Measurements from ENCODE around the gene CDKAL1.

The CDKAL1 gene

DNA sequence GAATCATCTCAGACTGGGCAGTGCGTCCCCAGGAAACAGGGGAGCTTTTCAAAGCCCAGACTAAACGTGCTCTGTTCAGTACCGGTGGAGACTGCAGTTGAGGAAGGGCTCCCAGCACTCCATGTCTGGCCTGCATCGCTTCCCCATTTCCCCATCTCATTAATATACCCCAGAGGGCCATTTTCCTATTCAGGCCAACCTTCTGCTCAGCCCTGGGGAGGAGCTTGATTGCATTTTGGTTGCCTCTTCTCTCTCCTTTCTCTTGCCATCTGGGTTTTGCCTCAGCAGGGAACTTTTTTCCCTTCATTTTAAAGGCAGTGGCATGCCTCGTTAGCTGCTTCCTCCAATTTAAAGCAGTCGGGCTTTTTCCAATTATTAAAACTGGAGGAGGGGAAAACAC lies 665.0 kb downstream of the CDKAL1 start:
- no peak for DNase-seq

- no peak for DNase-seq
These were observed 666.0 kb downstream of the CDKAL1 start for GRCh38 chr6:21200134-21200870.

DNA sequence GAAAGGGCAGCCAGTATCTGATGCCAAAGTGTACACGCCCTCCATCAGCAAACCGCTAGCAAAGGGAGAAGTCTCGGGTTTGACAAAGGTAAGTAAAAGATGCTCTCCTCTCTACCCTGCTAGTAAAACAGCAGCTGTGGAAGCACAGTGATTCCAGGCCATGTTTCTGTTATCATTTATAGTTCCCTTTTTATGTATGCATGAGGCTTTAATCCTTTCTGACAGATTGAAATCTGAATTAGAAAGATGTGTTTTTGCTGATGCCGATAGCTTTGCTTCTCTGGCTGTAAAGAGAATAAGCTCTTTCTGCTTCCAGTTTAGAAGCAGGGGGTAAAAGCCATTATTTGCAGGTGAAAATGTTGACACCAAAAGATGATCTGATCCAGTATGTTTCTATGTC lies 666.9 kb downstream of the CDKAL1 start:
- no peak for DNase-seq

DNA sequence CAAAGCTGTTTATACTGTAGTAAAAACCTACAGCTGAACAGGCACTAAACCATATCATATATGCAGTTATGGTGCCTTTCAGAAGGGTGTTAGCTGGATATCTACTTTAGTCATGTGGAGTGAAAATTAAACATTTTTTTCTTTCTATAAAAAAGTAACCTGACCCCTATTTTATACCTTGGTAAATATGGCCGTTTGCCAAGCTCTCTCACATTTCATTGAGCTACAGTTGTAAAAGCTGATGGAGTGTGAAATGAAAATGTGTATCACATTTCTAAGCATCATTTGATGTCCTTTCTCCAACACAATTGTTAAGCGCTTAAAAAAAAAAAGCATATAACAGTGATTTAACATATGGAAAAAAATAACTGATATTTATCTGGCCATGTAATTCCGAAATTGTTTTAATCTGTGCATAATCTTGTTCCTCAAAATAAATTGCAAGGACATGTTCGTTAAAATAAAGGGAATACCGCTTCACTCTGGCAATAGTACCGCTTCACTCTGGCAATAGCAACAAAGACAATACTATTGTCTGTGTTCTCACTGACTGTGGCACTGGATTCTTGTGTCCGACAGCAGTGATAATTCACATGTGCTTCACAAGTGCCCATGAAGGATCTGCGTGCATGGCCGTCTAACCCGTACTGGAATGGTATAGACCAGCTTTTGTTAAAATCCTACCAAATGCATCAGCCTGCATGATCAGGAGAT lies 667.5 kb downstream of the CDKAL1 start:
- DNase-seq, result no peak

DNA sequence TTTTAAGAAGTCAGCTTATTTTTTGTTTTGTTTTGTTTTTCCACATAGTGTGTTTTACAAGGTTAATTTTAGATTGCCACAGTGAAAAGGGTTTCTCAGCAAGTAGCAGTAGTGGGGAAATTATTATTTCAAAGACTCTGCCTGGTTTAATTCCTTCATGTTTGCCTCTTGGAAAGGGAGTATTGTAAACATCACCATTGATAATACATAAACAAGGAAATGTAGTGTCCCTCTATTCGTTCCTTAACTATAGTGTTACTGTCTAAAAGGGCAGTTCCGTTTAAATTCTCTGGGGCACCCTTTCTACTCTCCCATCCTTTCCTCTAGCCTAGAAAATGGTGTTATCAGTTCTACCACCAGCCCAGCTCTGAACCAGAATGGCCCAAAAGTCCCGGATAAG lies 668.3 kb downstream of the CDKAL1 start:
- DNase-seq, result no peak

GRCh38 chr6:21204951-21205350 lies 670.7 kb downstream of the CDKAL1 start:
- DNase-seq, result no peak

DNA sequence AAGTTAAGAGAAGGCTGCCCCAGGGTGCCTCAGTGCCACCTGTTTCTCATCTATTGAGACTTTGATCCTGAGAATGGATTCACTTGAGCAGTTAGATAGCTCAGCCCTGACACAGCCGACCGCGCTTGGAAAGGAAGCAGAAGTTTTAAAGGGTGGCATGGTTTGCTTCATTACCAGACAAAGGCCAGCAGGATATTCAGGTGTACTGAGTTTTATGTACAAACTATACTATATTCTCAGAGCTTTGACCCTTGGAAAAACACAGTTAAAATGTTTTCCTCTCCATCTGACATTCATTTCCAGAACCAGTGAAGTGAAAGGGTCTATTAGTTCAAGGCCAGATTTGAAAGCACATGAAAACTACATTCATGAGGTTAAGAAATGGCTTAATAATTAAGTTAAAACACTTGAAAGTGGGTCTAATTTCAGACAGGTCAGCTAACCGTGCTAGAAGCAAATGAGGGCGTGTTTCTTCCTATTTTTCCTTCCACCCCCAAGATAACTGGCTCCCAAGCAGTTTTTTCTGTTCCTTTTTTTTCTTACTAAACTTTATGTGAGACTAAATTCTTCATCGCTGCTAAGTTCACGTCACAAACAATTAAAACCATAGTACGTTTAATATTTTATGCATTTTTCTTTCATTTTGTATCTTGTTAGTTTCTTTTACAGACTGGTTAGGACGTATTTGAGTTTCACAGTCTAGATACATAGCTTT lies 674.0 kb downstream of the CDKAL1 start:
- no peak for DNase-seq

GRCh38 chr6:21208796-21209186 lies 674.5 kb downstream of the CDKAL1 start:
- DNase-seq, result no peak

DNA sequence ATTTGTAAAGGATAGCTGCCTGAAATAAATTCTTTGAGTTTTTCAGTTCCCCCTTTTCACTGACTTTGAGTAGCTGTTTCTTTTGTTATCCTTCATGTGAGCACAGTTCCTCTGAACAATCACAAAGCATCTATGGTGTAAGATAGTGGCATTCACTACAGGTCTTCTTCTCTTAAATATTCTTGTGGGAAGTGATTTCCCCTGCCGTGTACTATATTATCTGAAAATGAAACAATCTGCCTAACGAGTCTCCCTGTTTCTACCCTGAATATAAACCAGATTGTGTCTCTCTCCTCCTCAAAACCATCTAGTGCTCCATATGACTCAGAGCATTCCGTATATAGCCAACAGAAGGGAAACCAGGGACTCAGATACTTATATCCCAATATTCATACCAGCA lies 679.2 kb downstream of the CDKAL1 start:
- DNase-seq, result no peak

GRCh38 chr6:21214738-21215448 lies 680.6 kb downstream of the CDKAL1 start:
- no peak for DNase-seq

DNA sequence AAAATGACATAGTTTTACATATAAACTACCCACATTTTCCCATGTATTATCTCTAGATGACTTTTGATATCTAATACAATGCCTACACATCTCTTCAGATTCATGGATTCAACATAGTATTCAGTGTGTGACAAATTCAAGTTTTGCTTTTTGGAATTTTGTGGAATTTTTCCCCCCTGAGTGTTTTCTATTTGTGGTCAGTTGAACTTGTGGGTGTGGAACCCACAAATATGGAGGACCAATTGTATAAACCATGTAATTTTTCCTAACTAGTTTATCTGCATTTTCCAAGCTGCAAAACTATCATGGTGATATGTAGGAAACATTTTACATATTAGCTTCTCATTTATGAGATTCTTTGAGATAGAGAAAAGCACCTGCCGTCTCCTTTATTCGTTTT lies 685.0 kb downstream of the CDKAL1 start:
- DNase-seq, result no peak

DNA sequence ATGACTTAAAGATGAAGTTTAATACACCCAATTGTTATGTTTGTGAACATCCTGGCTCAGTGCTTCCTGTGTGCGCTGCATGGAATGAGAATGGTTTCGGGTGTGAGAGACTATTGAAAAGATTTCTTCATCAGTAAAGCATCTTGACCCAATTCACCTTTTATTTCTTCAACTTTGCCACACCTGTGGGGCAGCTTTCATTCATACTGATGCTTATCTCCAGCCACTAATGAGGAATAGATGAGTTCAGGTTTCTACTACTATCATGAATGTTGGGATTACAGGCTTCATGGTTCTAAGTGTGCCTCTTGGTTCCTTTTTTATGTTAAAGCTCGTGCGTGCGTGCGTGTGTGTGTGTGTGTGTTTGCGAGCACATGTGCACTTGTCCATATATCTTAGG lies 685.6 kb downstream of the CDKAL1 start:
- no peak for DNase-seq

GRCh38 chr6:21220271-21220987 lies 686.2 kb downstream of the CDKAL1 start:
- no peak for DNase-seq

DNA sequence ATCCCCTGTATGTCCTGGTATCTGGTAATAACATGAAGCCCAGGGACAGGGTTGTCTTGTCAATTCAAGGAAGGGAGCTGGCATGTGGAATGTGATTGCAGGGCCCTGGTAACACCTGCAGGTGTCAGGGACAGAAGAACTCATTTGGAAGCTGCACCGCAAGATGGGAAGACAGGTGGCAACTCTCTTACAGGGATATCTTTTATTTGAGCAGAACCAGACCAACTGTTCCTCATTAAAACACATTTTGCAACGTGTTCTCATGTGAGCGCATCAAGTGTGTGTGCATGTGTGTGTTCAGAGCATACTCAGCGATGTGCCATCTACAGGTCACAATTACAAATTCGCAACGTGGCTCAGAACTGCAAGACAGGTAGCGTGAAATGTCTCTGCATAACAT lies 688.4 kb downstream of the CDKAL1 start:
- no peak for DNase-seq

- DNase-seq, result no peak
These were observed 691.7 kb downstream of the CDKAL1 start for GRCh38 chr6:21225912-21226311.

DNA sequence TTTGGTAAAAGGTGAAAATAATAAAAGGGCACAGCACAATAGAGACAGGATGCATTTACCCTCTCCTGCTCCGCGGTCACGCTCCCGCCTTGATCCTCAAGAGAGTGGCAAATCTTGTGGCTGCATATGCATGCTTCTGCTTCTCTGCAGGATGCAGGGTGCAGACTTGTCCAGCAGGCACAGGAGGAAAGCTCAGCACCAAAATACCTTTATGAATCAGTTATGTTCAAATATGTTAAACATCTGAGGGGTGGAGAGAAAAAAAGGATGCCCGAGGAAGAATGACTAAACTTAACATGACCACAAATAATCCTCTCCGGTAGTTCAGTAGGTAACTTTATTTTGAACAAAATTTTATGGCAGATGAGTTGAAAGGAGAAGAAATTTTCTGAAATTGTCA lies 693.2 kb downstream of the CDKAL1 start:
- no peak for DNase-seq

DNA sequence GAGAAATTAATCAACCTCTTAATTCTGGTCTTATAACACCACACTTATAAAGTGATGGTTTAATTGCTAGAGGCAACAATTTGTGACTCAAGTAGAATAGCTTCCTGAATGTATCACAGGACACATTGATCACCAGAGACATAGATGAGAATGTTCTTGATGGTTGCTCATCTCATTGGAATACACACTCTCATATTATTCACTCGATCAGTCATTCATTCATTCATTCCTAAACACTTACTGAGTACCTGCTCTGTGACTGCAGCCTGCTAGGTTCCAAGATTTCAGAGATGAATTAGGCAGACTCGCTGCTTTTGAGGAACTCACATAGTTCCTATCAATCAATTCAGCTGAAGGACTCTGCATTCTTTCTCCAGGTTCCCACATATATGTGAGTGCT lies 694.2 kb downstream of the CDKAL1 start:
- no peak for DNase-seq

DNA sequence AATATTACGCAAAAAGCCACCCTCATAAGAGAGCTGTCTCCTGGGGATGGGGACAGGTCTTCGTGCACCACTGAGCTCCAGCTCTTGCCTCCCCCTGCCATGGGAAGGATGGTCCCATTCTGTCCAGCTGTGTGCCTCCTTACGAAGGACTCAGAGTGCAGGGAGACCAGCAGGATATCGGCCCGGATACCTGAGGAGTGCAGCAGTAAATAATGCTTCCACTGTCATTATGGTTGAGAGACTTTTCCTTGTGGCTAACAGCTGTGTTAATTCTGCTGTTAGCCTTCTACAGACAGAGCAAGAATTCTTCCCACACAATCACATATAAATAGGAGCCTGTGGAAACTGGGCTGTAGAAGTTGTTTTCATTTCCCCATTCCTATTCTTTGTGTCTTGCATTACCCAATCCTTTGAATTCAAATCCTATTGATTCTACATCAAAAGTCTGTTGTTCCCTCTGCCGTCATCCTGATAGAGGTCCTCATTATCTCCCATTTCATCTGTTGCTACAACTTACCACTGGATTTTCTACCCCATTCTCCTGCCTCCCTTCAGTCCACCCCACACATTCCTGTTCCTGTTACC lies 694.7 kb downstream of the CDKAL1 start:
- no peak for DNase-seq

- DNase-seq, result no peak
These were observed 696.3 kb downstream of the CDKAL1 start for GRCh38 chr6:21230536-21230935.

DNA sequence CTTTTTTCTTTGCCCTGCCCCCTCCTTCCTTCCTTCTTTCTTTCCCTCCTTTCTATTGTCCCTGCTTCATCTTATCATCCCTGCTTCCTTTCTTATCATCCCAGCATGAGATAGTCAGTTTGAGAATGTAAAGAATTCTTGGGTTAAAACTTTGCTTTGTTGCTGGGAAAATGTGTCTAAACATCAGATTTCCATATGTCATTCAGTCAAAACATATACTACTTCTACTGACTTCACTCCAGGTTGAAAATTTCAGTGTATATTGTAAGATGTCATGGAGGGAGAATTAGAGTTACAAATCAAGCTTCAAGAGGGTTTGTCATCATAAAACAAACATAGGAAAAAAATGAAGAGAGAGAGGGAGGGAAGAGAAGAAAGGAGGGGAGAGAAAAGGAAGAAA lies 700.9 kb downstream of the CDKAL1 start:
- DNase-seq, result no peak

- DNase-seq, result no peak
These were observed 704.0 kb downstream of the CDKAL1 start for GRCh38 chr6:21238208-21238607.

DNA sequence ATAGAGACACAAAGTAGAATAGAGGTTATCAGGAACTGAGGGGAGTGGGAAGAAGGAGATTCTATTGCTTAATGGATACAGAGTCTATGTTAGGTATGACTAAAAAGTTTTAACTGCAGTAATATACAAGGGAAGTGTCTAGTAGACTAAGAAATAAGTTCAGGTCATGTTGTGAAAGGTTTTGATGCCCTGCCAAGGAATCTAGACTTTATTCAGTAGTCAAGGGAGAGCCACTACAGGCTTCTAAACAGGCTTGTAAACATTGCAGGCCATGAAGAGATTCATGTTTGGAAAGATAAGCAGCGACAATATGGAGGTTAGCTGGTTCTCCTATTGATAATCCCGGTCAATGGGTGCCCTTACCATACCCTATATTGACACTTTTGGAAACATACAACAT lies 706.5 kb downstream of the CDKAL1 start:
- DNase-seq, result no peak
